ENCODE data around the gene XYLB.

Gene XYLB

GRCh38 chr3:38375488-38376097 lies 29.0 kb downstream of the XYLB start:
- Histone ChIP-seq H3K14ac (ENCODE audit: low read length in 2 of 2) (no peak overlapping the region), H2BK5ac (ENCODE audit: low read depth, low read length, poor library complexity, severe bottlenecking) (no peak overlapping the region), H2AK5ac (ENCODE audit: low read length, severe bottlenecking) (no peak overlapping the region), H3K27ac (ENCODE audit: low read length, poor library complexity, severe bottlenecking) (no peak overlapping the region), H3K27me3 (ENCODE audit: control insufficient read depth in 1 of 2, insufficient read depth in 1 of 2, low read length in 2 of 2) (no peaks in the 10 kb centered on the region), H3K9me3 (ENCODE audit: control insufficient read depth, low read length) (no peaks in the 10 kb centered on the region), H2BK15ac (ENCODE audit: low read depth, poor library complexity, severe bottlenecking) (no peak overlapping the region), H3K79me1 (replicated peaks; ENCODE audit: low read length, poor library complexity, severe bottlenecking) (no peaks in the 10 kb centered on the region), H3K4ac (ENCODE audit: low read depth in 1 of 2, low read length in 2 of 2) (no peak overlapping the region), H3K23ac (ENCODE audit: low read length in 2 of 2) (no peak overlapping the region), H4K8ac (ENCODE audit: low read length) (no peak overlapping the region), H4K91ac (ENCODE audit: low read length) (no peak overlapping the region), H3K4me1 (ENCODE audit: control insufficient read depth, insufficient read depth, low read depth, low read length) (peaks cover 2% of the 10 kb centered on the region), H2AFZ (ENCODE audit: low read depth, low read length) (no peak overlapping the region), H3K18ac (ENCODE audit: low read depth in 1 of 2, low read length in 2 of 2) (no peak overlapping the region), H3K4me3 (ENCODE audit: insufficient read depth in 1 of 2, low read depth in 1 of 2, low read length in 2 of 2) (no peak overlapping the region), H2BK12ac (ENCODE audit: low read length in 2 of 2) (no peak overlapping the region), H3K9ac (ENCODE audit: low read length) (no peak overlapping the region), H2BK120ac (ENCODE audit: low read depth, low read length) (no peak overlapping the region), H3K36me3 (ENCODE audit: control insufficient read depth in 1 of 2, insufficient read depth in 2 of 2, low read depth in 1 of 2, low read length in 2 of 2) (peaks cover 30 to 92% of the 10 kb centered on the region in 2 experiments), H3K4me2 (ENCODE audit: low read length, poor library complexity, severe bottlenecking) (no peak overlapping the region)
- WGBS = 97% methylated on average over 8 of the region's 8 CpGs
- DNase-seq = no peak

GRCh38 chr3:38376098-38376816 lies 29.7 kb downstream of the XYLB start:
- Histone ChIP-seq H3K27ac (ENCODE audit: low read length, poor library complexity, severe bottlenecking) (no peak overlapping the region), H3K14ac (ENCODE audit: low read length in 2 of 2) (no peak overlapping the region), H2BK15ac (ENCODE audit: low read depth, poor library complexity, severe bottlenecking) (no peak overlapping the region), H3K9ac (ENCODE audit: low read length) (no peak overlapping the region), H2BK12ac (ENCODE audit: low read length in 2 of 2) (no peak overlapping the region), H3K18ac (ENCODE audit: low read depth in 1 of 2, low read length in 2 of 2) (no peak overlapping the region), H2AK5ac (ENCODE audit: low read length, severe bottlenecking) (no peak overlapping the region), H3K4me3 (ENCODE audit: insufficient read depth in 1 of 2, low read depth in 1 of 2, low read length in 2 of 2) (no peak overlapping the region), H3K9me3 (ENCODE audit: control insufficient read depth, low read length) (no peaks in the 10 kb centered on the region), H3K4me1 (ENCODE audit: control insufficient read depth, insufficient read depth, low read depth, low read length) (peaks cover 2% of the 10 kb centered on the region), H4K91ac (ENCODE audit: low read length) (no peak overlapping the region), H4K8ac (ENCODE audit: low read length) (no peak overlapping the region), H3K4ac (ENCODE audit: low read depth in 1 of 2, low read length in 2 of 2) (no peak overlapping the region), H3K36me3 (ENCODE audit: control insufficient read depth in 1 of 2, insufficient read depth in 2 of 2, low read depth in 1 of 2, low read length in 2 of 2) (peaks cover 30 to 95% of the 10 kb centered on the region in 2 experiments), H3K23ac (ENCODE audit: low read length in 2 of 2) (no peak overlapping the region), H3K4me2 (ENCODE audit: low read length, poor library complexity, severe bottlenecking) (no peak overlapping the region), H2BK5ac (ENCODE audit: low read depth, low read length, poor library complexity, severe bottlenecking) (no peak overlapping the region), H2AFZ (ENCODE audit: low read depth, low read length) (no peak overlapping the region), H2BK120ac (ENCODE audit: low read depth, low read length) (no peak overlapping the region), H3K27me3 (ENCODE audit: control insufficient read depth in 1 of 2, insufficient read depth in 1 of 2, low read length in 2 of 2) (no peaks in the 10 kb centered on the region), H3K79me1 (replicated peaks; ENCODE audit: low read length, poor library complexity, severe bottlenecking) (no peaks in the 10 kb centered on the region)
- 99% methylated on average over 6 of the region's 8 CpGs for WGBS
- DNase-seq = no peak

- Histone ChIP-seq H3K14ac (ENCODE audit: low read length in 2 of 2) (no peak overlapping the region), H2BK5ac (ENCODE audit: low read depth, low read length, poor library complexity, severe bottlenecking) (no peak overlapping the region), H3K79me1 (replicated peaks; ENCODE audit: low read length, poor library complexity, severe bottlenecking) (no peaks in the 10 kb centered on the region), H3K27ac (ENCODE audit: low read length, poor library complexity, severe bottlenecking) (no peak overlapping the region), H4K8ac (ENCODE audit: low read length) (no peak overlapping the region), H3K18ac (ENCODE audit: low read depth in 1 of 2, low read length in 2 of 2) (no peak overlapping the region), H3K27me3 (ENCODE audit: control insufficient read depth in 1 of 2, insufficient read depth in 1 of 2, low read length in 2 of 2) (no peaks in the 10 kb centered on the region), H3K4me1 (ENCODE audit: control insufficient read depth, insufficient read depth, low read depth, low read length) (peaks cover 2% of the 10 kb centered on the region), H3K9me3 (ENCODE audit: control insufficient read depth, low read length) (no peaks in the 10 kb centered on the region), H4K91ac (ENCODE audit: low read length) (no peak overlapping the region), H2BK12ac (ENCODE audit: low read length in 2 of 2) (no peak overlapping the region), H2AFZ (ENCODE audit: low read depth, low read length) (no peak overlapping the region), H2BK120ac (ENCODE audit: low read depth, low read length) (no peak overlapping the region), H2AK5ac (ENCODE audit: low read length, severe bottlenecking) (no peak overlapping the region), H2BK15ac (ENCODE audit: low read depth, poor library complexity, severe bottlenecking) (no peak overlapping the region), H3K4ac (ENCODE audit: low read depth in 1 of 2, low read length in 2 of 2) (no peak overlapping the region), H3K9ac (ENCODE audit: low read length) (no peak overlapping the region), H3K4me3 (ENCODE audit: insufficient read depth in 1 of 2, low read depth in 1 of 2, low read length in 2 of 2) (no peak overlapping the region), H3K36me3 (ENCODE audit: control insufficient read depth in 1 of 2, insufficient read depth in 2 of 2, low read depth in 1 of 2, low read length in 2 of 2) (peaks cover 19 to 83% of the 10 kb centered on the region in 2 experiments), H3K23ac (ENCODE audit: low read length in 2 of 2) (no peak overlapping the region), H3K4me2 (ENCODE audit: low read length, poor library complexity, severe bottlenecking) (no peak overlapping the region)
- no peak for DNase-seq
- WGBS = 92% methylated on average over 7 of the region's 7 CpGs
These were observed 32.7 kb downstream of the XYLB start for GRCh38 chr3:38379201-38379770.

GRCh38 chr3:38382506-38383080 lies 36.0 kb downstream of the XYLB start:
- no peak for DNase-seq
- H3K4me1 ChIP-seq (ENCODE audit: control insufficient read depth, insufficient read depth, low read depth, low read length) = peaks cover 2% of the 10 kb centered on the region
- no peak overlapping the region for H3K23ac ChIP-seq (ENCODE audit: low read length in 2 of 2)
- H3K4me2 ChIP-seq (ENCODE audit: low read length, poor library complexity, severe bottlenecking) = no peak overlapping the region
- H3K14ac ChIP-seq (ENCODE audit: low read length in 2 of 2) = no peak overlapping the region
- no peak overlapping the region for H2BK120ac ChIP-seq (ENCODE audit: low read depth, low read length)
- no peak overlapping the region for H2BK15ac ChIP-seq (ENCODE audit: low read depth, poor library complexity, severe bottlenecking)
- peaks cover 23% of the 10 kb centered on the region for H3K9me3 ChIP-seq (ENCODE audit: control insufficient read depth, low read length)
- H3K36me3 ChIP-seq (ENCODE audit: control insufficient read depth in 1 of 2, insufficient read depth in 2 of 2, low read depth in 1 of 2, low read length in 2 of 2) = peaks cover 7 to 76% of the 10 kb centered on the region in 2 experiments
- H3K9ac ChIP-seq (ENCODE audit: low read length) = no peak overlapping the region
- no peak overlapping the region for H2BK5ac ChIP-seq (ENCODE audit: low read depth, low read length, poor library complexity, severe bottlenecking)
- no peak overlapping the region for H4K91ac ChIP-seq (ENCODE audit: low read length)
- H4K8ac ChIP-seq (ENCODE audit: low read length) = no peak overlapping the region
- no peak overlapping the region for H2AFZ ChIP-seq (ENCODE audit: low read depth, low read length)
- H3K27ac ChIP-seq (ENCODE audit: low read length, poor library complexity, severe bottlenecking) = no peak overlapping the region
- no peak overlapping the region for H2BK12ac ChIP-seq (ENCODE audit: low read length in 2 of 2)
- WGBS = 82% methylated on average over 7 of the region's 7 CpGs
- H3K18ac ChIP-seq (ENCODE audit: low read depth in 1 of 2, low read length in 2 of 2) = no peak overlapping the region
- no peak overlapping the region for H3K4me3 ChIP-seq (ENCODE audit: insufficient read depth in 1 of 2, low read depth in 1 of 2, low read length in 2 of 2)
- H3K4ac ChIP-seq (ENCODE audit: low read depth in 1 of 2, low read length in 2 of 2) = no peak overlapping the region
- H3K79me1 ChIP-seq (replicated peaks; ENCODE audit: low read length, poor library complexity, severe bottlenecking) = no peaks in the 10 kb centered on the region
- no peaks in the 10 kb centered on the region for H3K27me3 ChIP-seq (ENCODE audit: control insufficient read depth in 1 of 2, insufficient read depth in 1 of 2, low read length in 2 of 2)
- H2AK5ac ChIP-seq (ENCODE audit: low read length, severe bottlenecking) = no peak overlapping the region
